EL (cell line): ENCODE results near the gene SEZ6L.

Source experiments
- DNase-seq: peaks from one replicate; pipeline ENCODE4 v3.0.0-alpha.2; 2016

The SEZ6L gene

GRCh38 chr22:26182723-26183122, 13.5 kb downstream of the SEZ6L start:
- no peak for DNase-seq

GRCh38 chr22:26185190-26185589, 15.9 kb downstream of the SEZ6L start:
- DNase-seq: no peak

- DNase-seq: no peak
These were observed 19.1 kb downstream of the SEZ6L start for GRCh38 chr22:26188341-26188740.

GRCh38 chr22:26194313-26194712, 25.1 kb downstream of the SEZ6L start:
- no peak for DNase-seq

GRCh38 chr22:26194877-26195276, 25.6 kb downstream of the SEZ6L start:
- no peak for DNase-seq

GRCh38 chr22:26196657-26197056, 27.4 kb downstream of the SEZ6L start:
- no peak for DNase-seq

GRCh38 chr22:26197425-26197824, 28.2 kb downstream of the SEZ6L start:
- DNase-seq: no peak

- DNase-seq: no peak
These were observed 30.4 kb downstream of the SEZ6L start for GRCh38 chr22:26199665-26200064.

- DNase-seq: no peak
These were observed 33.1 kb downstream of the SEZ6L start for GRCh38 chr22:26202280-26202924.

- DNase-seq: no peak
These were observed 36.2 kb downstream of the SEZ6L start for GRCh38 chr22:26205494-26205893.

- no peak for DNase-seq
These were observed 41.1 kb downstream of the SEZ6L start for GRCh38 chr22:26210334-26210733.

- DNase-seq: no peak
These were observed 44.6 kb downstream of the SEZ6L start for GRCh38 chr22:26213826-26214225.

GRCh38 chr22:26214466-26214865, 45.2 kb downstream of the SEZ6L start:
- no peak for DNase-seq

GRCh38 chr22:26215736-26216135, 46.5 kb downstream of the SEZ6L start:
- DNase-seq: no peak

GRCh38 chr22:26225207-26225606, 55.9 kb downstream of the SEZ6L start:
- no peak for DNase-seq

- no peak for DNase-seq
These were observed 57.5 kb downstream of the SEZ6L start for GRCh38 chr22:26226538-26227297.

- no peak for DNase-seq
These were observed 60.6 kb downstream of the SEZ6L start for GRCh38 chr22:26229910-26230309.

- no peak for DNase-seq
These were observed 65.0 kb downstream of the SEZ6L start for GRCh38 chr22:26234296-26234695.

GRCh38 chr22:26235792-26236487, 66.7 kb downstream of the SEZ6L start:
- no peak for DNase-seq

- DNase-seq: peak; percentile 13
These were observed 67.7 kb downstream of the SEZ6L start for GRCh38 chr22:26236991-26237390.

GRCh38 chr22:26238596-26238995, 69.3 kb downstream of the SEZ6L start:
- DNase-seq: no peak

GRCh38 chr22:26239581-26239980, 70.3 kb downstream of the SEZ6L start:
- no peak for DNase-seq

GRCh38 chr22:26241361-26241760, 72.1 kb downstream of the SEZ6L start:
- no peak for DNase-seq

- DNase-seq: no peak
These were observed 75.7 kb downstream of the SEZ6L start for GRCh38 chr22:26245001-26245400.
